ENCODE results near the gene SLC35E2B.
"Not testable (repeated sequence)": the region's sequence is repeated elsewhere in the genome, so short reads cannot be mapped to it uniquely, and the experiment has no call there.

Gene SLC35E2B

DNA sequence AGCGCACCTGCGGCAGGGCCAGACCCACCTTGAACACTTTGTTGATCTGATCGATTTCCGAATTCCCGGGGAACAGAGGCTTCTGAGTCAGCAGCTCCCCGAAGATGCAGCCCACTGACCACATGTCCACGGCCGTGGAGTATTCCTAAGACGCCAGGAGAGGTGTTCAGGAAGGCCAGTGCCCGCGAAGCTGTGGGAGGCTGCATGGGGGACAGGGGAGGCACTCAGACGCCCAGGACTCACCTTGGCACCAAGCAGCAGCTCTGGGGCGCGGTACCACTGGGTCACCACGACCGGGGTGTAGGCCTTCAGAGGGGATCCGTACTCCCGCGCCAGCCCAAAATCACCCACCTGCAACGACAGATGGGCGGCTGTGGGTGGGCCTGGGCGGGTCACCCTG lies 11.2 kb upstream of the SLC35E2B start:
- no peak for DNase-seq (ENCODE audit: low read depth)

- DNase-seq (ENCODE audit: low read depth) = not testable (repeated sequence)
Measured at GRCh38 chr1:1702506-1702905, 9.9 kb upstream of the SLC35E2B start.

- DNase-seq (ENCODE audit: low read depth) = not testable (repeated sequence)
Measured at GRCh38 chr1:1700557-1700956, 8.0 kb upstream of the SLC35E2B start.

GRCh38 chr1:1700067-1700466 lies 7.5 kb upstream of the SLC35E2B start:
- DNase-seq (ENCODE audit: low read depth) = not testable (repeated sequence)

DNA sequence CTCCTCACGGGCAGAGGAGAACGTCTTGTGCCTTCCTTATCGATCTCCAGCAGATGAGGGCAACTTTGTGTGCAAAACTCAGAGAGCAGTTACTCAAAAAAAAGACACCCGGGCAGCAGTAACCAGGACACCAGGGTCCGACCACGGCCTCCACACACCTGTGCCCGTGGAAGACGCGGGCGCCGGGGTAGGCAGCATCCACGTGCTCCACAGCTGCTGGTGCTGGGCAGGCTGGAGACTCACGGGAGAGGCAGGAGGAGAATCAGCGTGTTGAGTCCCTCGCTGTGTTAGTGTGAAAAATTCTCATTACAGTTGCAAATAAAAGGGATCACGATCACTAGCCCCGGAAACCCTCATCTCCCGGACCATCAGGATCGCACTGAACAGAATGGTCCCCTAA lies 6.5 kb upstream of the SLC35E2B start:
- not testable (repeated sequence) for DNase-seq (ENCODE audit: low read depth)

GRCh38 chr1:1697358-1698183 lies 5.0 kb upstream of the SLC35E2B start:
- DNase-seq (ENCODE audit: low read depth) = not testable (repeated sequence)

DNA sequence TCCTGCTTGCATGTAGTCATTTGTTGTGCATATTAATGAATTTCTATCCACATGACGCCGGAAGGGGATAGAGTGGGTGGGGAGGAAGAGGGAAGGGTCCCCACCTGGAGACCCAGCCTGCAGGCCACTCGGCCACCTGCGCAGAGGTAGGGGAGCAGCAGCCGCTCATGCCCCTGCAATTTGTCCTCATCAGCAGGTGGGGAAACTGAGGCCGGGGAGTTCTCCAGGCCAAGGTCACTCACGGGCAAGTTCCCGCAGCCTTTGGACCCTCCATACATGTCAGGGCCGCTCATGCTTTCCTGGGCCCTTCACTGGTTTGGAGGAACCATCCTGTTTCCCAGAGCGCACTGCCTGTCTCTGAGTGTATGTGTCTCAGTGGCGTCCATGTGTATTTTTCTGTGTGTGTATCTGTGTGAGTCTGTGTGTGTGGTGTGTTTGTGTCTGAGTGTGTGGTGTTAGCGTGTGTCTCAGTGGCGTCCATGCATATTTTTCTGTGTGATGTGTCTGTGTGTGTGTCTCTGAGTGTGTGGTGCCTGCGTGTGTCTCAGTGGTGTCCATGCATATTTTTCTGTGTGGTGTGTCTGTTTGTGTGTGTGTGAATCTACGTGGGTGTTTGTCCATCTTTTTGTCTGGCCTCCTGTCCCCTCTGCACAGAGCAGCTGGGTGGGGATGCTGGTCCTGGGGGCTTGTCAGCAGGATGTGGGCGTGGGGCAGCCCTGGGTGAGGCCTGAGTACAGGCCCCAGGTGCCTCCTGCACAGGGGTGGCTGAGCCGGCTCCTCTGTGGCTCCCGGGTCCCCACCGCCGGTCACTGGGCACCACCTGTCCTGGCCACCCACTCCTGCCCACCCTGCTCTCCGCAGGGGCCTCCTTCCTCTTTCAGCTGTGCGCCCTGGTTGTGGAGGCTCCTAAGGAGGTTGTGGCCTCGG lies 4.1 kb upstream of the SLC35E2B start:
- not testable (repeated sequence) for DNase-seq (ENCODE audit: low read depth)

GRCh38 chr1:1692324-1692713 lies 276 bp downstream of the SLC35E2B start:
- DNase-seq (ENCODE audit: low read depth) = peak; percentile 69

DNA sequence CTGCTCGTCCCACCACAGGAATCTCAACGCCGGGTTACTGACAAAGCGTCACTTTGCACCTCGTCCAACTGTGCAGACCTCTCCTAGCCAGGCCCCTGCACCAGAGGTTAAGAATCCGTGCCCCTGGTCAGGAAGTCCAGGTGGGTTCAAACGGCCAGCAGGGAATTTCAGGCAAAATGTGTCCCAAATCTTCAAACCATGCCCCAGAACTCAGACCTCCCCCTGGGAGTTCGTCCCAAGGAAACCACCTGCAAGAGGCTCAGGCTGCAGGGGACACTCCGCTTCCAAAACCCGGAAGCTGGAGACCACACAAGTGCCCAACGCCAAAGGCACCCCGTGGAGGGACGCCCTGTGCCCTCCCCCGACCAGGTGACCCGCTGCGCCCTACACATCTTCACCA lies 1.2 kb downstream of the SLC35E2B start:
- not testable (repeated sequence) for DNase-seq (ENCODE audit: low read depth)

- not testable (repeated sequence) for DNase-seq (ENCODE audit: low read depth)
Measured at GRCh38 chr1:1689526-1689925, 3.1 kb downstream of the SLC35E2B start.

DNA sequence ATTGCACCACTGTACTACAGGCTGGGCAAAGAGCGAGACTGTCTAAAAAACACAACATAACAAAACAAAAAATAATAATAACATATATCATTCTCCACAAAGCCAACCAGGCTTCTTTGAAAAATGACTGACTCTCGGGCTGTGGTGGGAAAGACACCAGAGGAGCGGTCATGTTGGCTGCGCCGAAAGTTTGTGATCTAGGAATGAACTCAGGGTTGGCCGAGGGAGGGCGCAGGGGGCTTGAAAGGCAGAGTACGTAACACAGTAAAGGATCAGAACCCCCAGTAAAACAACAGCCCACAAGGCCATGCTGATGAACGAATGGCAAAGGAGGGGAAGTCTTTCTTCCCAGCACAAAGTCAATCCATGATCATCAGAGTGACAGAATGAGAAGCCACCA lies 4.7 kb downstream of the SLC35E2B start:
- DNase-seq (ENCODE audit: low read depth) = no peak

GRCh38 chr1:1684031-1684681 lies 8.4 kb downstream of the SLC35E2B start:
- DNase-seq (ENCODE audit: low read depth) = no peak

DNA sequence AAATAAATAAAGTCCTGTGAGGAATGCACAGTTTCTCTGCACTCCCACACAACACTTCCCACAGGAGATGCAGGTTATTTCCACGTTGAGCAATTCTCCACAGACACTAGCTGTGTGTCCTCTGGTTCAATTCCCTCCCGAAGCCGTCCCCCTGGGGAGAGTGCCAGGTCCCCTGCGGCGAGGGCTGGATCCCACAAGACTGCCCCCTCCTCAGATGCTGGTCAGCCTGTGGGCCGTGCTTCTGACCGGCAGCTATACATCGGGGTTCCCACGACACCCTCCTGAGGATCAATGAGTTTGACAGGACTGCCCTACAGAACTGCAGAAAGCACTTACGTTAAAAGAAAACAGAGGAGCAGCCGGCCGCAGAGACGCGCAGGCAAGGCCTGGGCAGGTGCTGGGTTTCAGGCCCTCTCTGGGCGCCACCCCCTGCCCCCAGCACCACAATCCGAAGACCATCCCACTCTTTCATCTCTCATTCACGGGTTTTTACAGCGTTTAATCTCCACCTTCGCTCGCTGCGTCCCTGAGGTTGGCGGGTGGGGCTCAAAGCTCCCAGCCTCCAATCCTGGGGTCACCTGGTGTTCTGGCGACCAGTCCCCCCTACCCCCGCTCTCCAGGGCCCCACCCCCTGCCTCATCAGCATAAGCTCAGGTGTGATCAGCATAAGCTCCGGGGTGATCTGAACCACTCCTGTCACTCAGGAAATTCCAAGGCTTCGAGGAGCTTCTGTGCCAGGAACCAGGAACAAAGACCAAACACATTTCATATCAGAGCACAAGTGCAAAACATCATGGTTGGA lies 9.3 kb downstream of the SLC35E2B start:
- DNase-seq (ENCODE audit: low read depth) = no peak

GRCh38 chr1:1680912-1681273 lies 11.7 kb downstream of the SLC35E2B start:
- no peak for DNase-seq (ENCODE audit: low read depth)

GRCh38 chr1:1680031-1680911 lies 12.3 kb downstream of the SLC35E2B start:
- no peak for DNase-seq (ENCODE audit: low read depth)

GRCh38 chr1:1678581-1679380 lies 13.8 kb downstream of the SLC35E2B start:
- no peak for DNase-seq (ENCODE audit: low read depth)

DNA sequence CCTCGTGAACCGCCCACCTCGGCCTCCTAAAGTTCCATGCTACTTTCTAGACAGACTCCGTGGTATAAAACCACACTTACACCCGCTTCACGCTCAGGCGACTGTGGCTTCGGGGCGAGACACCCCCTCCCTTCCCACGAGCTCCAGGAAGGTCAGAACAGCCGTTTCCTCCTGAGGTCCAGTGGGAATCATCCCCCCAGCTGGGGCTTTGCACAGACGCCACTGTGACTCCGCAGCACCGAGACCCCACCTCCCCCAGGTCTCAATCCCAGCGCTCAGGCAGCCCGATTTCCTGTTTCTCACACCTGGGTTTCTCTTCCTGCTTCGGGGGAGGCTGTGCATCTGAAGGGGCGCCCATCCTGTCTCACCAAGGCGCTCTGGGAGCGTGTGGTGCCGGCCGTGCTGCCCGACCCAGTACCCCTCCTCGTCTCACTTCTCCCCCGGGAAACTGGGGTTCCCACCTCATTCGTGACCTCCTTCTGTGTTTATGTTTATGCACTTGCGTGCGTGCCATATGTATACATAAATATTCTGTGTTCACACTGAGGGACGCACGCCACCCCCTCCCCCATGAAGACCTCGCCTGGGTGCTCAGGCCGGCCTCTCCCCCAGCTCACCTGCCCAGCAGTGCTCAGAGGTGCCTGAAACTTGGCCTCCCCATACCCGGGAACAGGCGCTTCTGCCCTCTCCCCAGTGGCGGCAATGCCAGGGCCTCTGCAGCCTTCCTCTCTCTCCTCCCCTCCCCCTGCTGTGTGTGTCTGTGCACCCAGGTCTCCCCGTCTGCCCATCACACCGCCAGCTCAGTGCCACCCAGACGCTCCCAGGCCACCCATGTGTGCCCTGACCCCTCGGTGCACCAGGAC lies 14.6 kb downstream of the SLC35E2B start:
- no peak for DNase-seq (ENCODE audit: low read depth)

DNA sequence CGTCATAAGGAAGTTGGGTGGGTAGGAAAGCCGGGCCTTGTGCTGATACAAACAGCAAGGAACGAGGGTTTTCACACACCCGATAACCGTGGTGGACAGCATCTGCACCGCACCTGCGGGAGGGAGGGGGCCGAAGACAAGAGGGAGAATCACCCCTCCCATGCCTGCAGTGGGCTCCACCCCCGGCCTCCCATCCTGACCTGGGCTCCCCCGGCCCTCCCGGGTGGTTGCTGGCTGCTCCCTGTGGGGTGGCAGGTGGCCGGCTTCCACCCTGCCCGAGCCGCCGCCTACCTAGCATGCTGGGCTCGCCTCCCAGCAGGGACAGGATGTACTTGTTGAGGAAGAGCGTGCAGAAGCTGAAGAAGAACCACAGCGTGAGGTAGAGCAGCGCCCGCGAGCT lies 16.5 kb downstream of the SLC35E2B start:
- DNase-seq (ENCODE audit: low read depth) = not testable (repeated sequence)

- DNase-seq (ENCODE audit: low read depth) = not testable (repeated sequence)
Measured at GRCh38 chr1:1675218-1675617, 17.4 kb downstream of the SLC35E2B start.
